CD4-positive, alpha-beta T cell (primary cell): ENCODE results near the gene SH3RF2. TPM values are rescaled to one million over a fixed set of nuclear protein-coding genes. Genes with fewer than 3 reads are reported as not detected.
A peak's percentile ranks its signal among the peaks of the same experiment; 100 is the strongest.

Source experiments
- ATAC-seq: fragments of 200-7000 bp; cut with Tn5 transposase; one replicate; pipeline ENCODE4 v1.10.0; 2022; ENCODE audit warnings: mild to moderate bottlenecking; ENCODE audit not compliant: poor library complexity
- CTCF ChIA-PET: fragments of 350-600 bp; sonication (Branson Sonifier 250); formaldehyde crosslinking; loops from one replicate; lab custom pipeline; 2021; ENCODE audit warnings: antibody characterized with exemption, inconsistent platforms; lab: Charles Lee
- POLR2A ChIA-PET: fragments of 350-600 bp; sonication (Branson Sonifier 250); formaldehyde crosslinking; loops from one replicate; lab custom pipeline; 2021; ENCODE audit warnings: antibody characterized with exemption, inconsistent platforms; lab: Charles Lee
- DNase-seq, 14 experiments: peaks; one replicate each; pipeline ENCODE4 v3.0.0-alpha.2; 2013 to 2020; ENCODE audit warnings: mixed read lengths in 2 of 14
- H3K27ac ChIP-seq, 2 donors: one replicate each; pipeline versions ENCODE4 v1.5.1 to v1.7.0; 2013; ENCODE audit warnings: low read length in 2 of 2, low read depth in 1 of 2, mild to moderate bottlenecking in 1 of 2
- H3K27me3 ChIP-seq, 2 experiments: 1 replicate in 1 of 2; 2 replicates in 1 of 2; pipeline versions ENCODE4 v1.6.1 to v1.7.0; 2013; ENCODE audit warnings: low read length in 2 of 2, control low read depth in 1 of 2, mild to moderate bottlenecking in 1 of 2, moderate library complexity in 1 of 2; ENCODE audit not compliant: insufficient read depth in 2 of 2, control insufficient read depth in 1 of 2
- H3K36me3 ChIP-seq: one replicate; pipeline ENCODE4 v1.6.1; 2013; ENCODE audit warnings: low read length, control low read depth; ENCODE audit not compliant: insufficient read depth
- H3K4me1 ChIP-seq: one replicate; pipeline ENCODE4 v1.6.1; 2013; ENCODE audit warnings: low read length, control low read depth; ENCODE audit not compliant: insufficient read depth
- H3K4me3 ChIP-seq: one replicate; pipeline ENCODE4 v1.5.1; 2013; ENCODE audit warnings: mild to moderate bottlenecking, low read length, moderate library complexity
- H3K9me3 ChIP-seq, 2 experiments: 1 replicate in 1 of 2; 2 replicates in 1 of 2; pipeline versions ENCODE4 v1.6.1 to v1.7.0; 2013; ENCODE audit warnings: low read length in 2 of 2, mild to moderate bottlenecking in 2 of 2, control low read depth in 1 of 2, moderate library complexity in 1 of 2; ENCODE audit not compliant: control insufficient read depth in 1 of 2, insufficient read depth in 1 of 2
- H3K27ac Mint-ChIP-seq: one replicate; pipeline ENCODE4 v1.8.0; 2020; ENCODE audit warnings: mixed read lengths
- H3K27me3 Mint-ChIP-seq: one replicate; pipeline ENCODE4 v1.8.0; 2021; ENCODE audit warnings: mixed read lengths
- H3K36me3 Mint-ChIP-seq: one replicate; pipeline ENCODE4 v1.8.0; 2021; ENCODE audit warnings: low read depth, mixed read lengths
- H3K4me1 Mint-ChIP-seq: one replicate; pipeline ENCODE4 v1.8.0; 2021; ENCODE audit warnings: low read depth, mixed read lengths
- H3K4me3 Mint-ChIP-seq: one replicate; pipeline ENCODE4 v1.8.0; 2020; ENCODE audit warnings: mild to moderate bottlenecking, mixed read lengths
- H3K9me3 Mint-ChIP-seq: one replicate; pipeline ENCODE4 v1.8.0; 2020; ENCODE audit warnings: mixed read lengths
- intact Hi-C, 2 experiments: fragments of 100-400 bp; cut with DNase I in 1 of 2; cut with micrococcal nuclease in 1 of 2; formaldehyde crosslinking; loops; one replicate each; pipeline versions ENCODE4 v1.15.1 to v1.9.0; 2023 to 2025; cut with DNase I, micrococcal nuclease
- total RNA-seq, 174 experiments: library from RNA in 2 of 174; stranded (reverse) in 2 of 174; gene quantifications; one replicate each; pipeline ENCODE4 v1.2.3 and lab custom pipeline; 2021 to 2026
- TF ChIP-seq, protein P1 (sequence below): fragments of 200-600 bp; IDR thresholded peaks from one replicate; pipeline ENCODE4 v1.8.0; 2022; ENCODE audit warnings: antibody characterized with exemption, mild to moderate bottlenecking

The SH3RF2 gene
- total RNA-seq, 2 experiments from 2014 or later: 0.11 to 0.42 TPM

DNA sequence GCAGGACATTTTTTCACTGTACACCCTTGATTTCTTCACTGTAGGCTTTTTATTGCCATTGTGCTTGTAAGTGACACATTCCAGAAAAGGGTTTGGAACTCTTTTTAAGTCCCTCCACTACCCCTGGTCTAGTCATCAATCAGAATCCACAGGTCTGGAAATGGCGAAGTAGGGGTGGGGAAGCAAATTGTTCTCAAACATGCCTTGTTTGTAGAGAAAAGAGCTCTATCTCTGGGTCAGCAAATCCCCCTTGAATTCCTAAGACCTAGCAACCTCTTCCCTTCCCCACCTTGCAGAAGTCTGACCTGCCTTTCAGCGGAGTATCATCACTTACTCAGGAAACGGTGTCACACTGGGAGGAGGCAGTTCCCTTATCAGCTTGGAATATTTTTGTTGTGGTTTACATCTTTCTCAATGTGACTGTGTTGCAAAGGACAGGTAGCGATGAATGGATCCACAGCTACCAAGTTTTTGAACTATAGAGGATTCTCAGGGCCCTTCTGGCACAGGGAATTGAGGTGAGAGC lies 3.2 kb downstream of the SH3RF2 start:
- no peak overlapping the region for H3K27ac ChIP-seq
- no peak overlapping the region for H3K4me3 ChIP-seq
- no peaks in the 10 kb centered on the region for H3K36me3 Mint-ChIP-seq
- H3K36me3 ChIP-seq: no peaks in the 10 kb centered on the region
- peaks cover 2% of the 10 kb centered on the region for H3K4me1 ChIP-seq
- H3K27me3 Mint-ChIP-seq: peaks cover 25% of the 10 kb centered on the region
- peaks cover 0 to 11% of the 10 kb centered on the region in 2 experiments for H3K9me3 ChIP-seq
- H3K4me3 Mint-ChIP-seq: no peak overlapping the region
- DNase-seq: no peak
- intact Hi-C loops: no loop called here
- ChIA-PET POLR2A (no interaction called here), CTCF (no interaction called here)
- TF ChIP-seq, protein P1, sequence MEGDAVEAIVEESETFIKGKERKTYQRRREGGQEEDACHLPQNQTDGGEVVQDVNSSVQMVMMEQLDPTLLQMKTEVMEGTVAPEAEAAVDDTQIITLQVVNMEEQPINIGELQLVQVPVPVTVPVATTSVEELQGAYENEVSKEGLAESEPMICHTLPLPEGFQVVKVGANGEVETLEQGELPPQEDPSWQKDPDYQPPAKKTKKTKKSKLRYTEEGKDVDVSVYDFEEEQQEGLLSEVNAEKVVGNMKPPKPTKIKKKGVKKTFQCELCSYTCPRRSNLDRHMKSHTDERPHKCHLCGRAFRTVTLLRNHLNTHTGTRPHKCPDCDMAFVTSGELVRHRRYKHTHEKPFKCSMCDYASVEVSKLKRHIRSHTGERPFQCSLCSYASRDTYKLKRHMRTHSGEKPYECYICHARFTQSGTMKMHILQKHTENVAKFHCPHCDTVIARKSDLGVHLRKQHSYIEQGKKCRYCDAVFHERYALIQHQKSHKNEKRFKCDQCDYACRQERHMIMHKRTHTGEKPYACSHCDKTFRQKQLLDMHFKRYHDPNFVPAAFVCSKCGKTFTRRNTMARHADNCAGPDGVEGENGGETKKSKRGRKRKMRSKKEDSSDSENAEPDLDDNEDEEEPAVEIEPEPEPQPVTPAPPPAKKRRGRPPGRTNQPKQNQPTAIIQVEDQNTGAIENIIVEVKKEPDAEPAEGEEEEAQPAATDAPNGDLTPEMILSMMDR: no peak
- H3K27me3 ChIP-seq: peaks cover 0 to 5% of the 10 kb centered on the region in 2 experiments
- peaks cover 10% of the 10 kb centered on the region for H3K4me1 Mint-ChIP-seq
- no peak overlapping the region for H3K27ac Mint-ChIP-seq
- H3K9me3 Mint-ChIP-seq: no peaks in the 10 kb centered on the region
- ATAC-seq: no peak

DNA sequence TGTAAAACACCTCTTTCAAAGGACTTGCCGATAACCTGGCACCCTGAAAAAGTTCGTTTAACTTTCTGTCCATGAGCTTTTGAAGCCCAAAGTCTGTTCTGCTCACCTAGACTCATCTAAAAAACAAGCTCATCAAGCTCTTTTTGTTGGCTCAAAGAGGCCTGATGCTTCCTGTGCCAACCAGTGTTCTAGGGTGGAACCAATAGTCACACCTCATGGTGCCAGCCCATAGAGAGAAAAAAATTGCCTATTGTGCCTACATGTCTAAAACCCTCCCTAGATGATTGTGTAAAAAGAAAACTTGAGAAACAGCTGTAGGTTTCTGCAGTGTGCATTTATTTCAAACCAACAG lies 4.7 kb downstream of the SH3RF2 start:
- Mint-ChIP-seq H3K36me3 (no peaks in the 10 kb centered on the region), H3K9me3 (no peaks in the 10 kb centered on the region), H3K27me3 (peaks cover 14% of the 10 kb centered on the region), H3K4me3 (no peak overlapping the region), H3K4me1 (peaks cover 9% of the 10 kb centered on the region), H3K27ac (no peak overlapping the region)
- ChIA-PET CTCF (no interaction called here), POLR2A (no interaction called here)
- Histone ChIP-seq H3K4me1 (peaks cover 2% of the 10 kb centered on the region), H3K27me3 (peaks cover 0 to 5% of the 10 kb centered on the region in 2 experiments), H3K9me3 (peaks cover 0 to 11% of the 10 kb centered on the region in 2 experiments), H3K27ac (no peak overlapping the region), H3K4me3 (no peak overlapping the region), H3K36me3 (no peaks in the 10 kb centered on the region)
- ATAC-seq (no peak), DNase-seq (peak in 1 of 14 experiments; percentile 27)
- intact Hi-C loops: no loop called here
- TF ChIP-seq, protein P1: no peak

DNA sequence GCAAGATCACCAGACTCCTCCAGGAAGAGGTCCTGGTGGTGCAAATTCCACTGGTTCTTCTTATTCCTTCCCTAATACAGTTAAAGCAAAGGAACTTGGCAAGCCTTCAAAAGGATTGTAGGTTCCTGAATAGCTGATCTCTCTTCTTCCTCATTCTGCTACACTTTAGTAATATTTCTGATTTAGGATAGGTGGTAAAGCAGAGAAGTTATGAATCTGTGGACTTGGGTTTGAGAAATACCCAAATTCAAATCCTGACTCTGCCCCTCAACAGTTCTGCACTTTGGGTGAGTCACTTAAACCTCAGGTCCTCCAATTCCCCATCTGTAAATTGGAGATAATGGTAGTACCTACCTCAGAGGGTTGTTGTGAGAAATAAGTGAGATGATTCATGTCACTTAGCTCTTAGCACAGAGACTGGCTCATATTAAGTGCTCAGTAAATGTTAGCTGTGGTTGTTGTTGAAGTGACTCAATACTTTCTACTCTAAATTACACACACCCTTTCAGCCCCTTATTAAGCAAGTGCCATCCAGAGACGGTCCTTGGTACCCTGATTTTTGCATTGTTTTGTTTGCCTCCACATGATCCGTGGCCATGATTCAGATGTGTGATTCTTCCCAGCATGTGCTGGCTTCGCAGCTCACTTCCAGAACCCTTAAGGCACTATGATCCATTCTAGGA lies 5.2 kb downstream of the SH3RF2 start:
- H3K4me1 Mint-ChIP-seq: peaks cover 5% of the 10 kb centered on the region
- Histone ChIP-seq H3K27ac (no peak overlapping the region), H3K9me3 (peaks cover 0 to 8% of the 10 kb centered on the region in 2 experiments), H3K4me1 (no peaks in the 10 kb centered on the region), H3K27me3 (peaks cover 0 to 5% of the 10 kb centered on the region in 2 experiments), H3K4me3 (no peak overlapping the region), H3K36me3 (no peaks in the 10 kb centered on the region)
- H3K27me3 Mint-ChIP-seq: peaks cover 9% of the 10 kb centered on the region
- H3K4me3 Mint-ChIP-seq: no peak overlapping the region
- H3K36me3 Mint-ChIP-seq: no peaks in the 10 kb centered on the region
- ChIA-PET CTCF (no interaction called here), POLR2A (no interaction called here)
- TF ChIP-seq, protein P1: no peak
- intact Hi-C loops: no loop called here
- H3K27ac Mint-ChIP-seq: no peak overlapping the region
- H3K9me3 Mint-ChIP-seq: no peaks in the 10 kb centered on the region
- DNase-seq (no peak), ATAC-seq (no peak)
